Testis (tissue), 2 donors: ENCODE measurements around the gene HRK.

Experiments used
- CTCF ChIP-seq, 3 experiments: fragments of 450-650 bp in 2 of 3; fragments of 200-600 bp in 1 of 3; sonication (generic) in 1 of 3; IDR thresholded peaks; one replicate each; pipeline ENCODE4 v1.5.1; 2016 to 2019; ENCODE audit warnings: antibody characterized with exemption in 3 of 3, mild to moderate bottlenecking in 2 of 3, moderate library complexity in 1 of 3
- POLR2A ChIP-seq: fragments of 450-650 bp; IDR thresholded peaks from one replicate; pipeline ENCODE4 v1.6.1; 2017; ENCODE audit warnings: antibody characterized with exemption, mild to moderate bottlenecking, moderate library complexity

DNA sequence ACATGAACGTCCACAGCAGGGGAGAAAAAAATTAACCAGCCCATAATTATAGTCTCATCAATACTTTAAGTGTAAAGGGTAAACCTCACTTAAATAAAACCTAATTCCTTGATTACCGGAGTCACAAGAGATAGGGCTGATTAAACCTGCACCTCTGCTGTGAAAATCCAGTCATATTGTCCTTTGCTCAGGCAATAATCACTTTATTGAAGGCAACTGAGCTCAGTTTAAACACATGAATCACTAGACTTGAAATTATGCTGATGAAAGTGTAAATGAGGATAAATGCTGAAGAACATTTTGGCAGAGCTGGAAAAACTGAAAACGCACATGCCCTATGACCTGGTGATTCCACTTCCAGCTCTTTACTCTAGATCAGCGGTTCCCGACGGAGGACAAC is 6.7 kb upstream of the HRK start:
- no peak for TF ChIP-seq CTCF (IDR thresholded peaks at IDR 0.05)
- TF ChIP-seq POLR2A = no peak
